Measurements from ENCODE around the gene EXOC3L1. TPM values are rescaled to one million over a fixed set of nuclear protein-coding genes. Genes with fewer than 3 reads are reported as not detected.

EXOC3L1 gene
- total and polyA plus RNA-seq, 2 of the 13 experiments (the other 11 are each of a cell fraction or from before 2014, with no cell fraction given): 0.12 TPM; not detected in 1

GRCh38 chr16:67170949-67171649 lies 18.8 kb downstream of the EXOC3L1 start (continued):
- TF ChIP-seq HNF4G (IDR thresholded peaks at IDR 0.05; ENCODE audit: borderline replicate concordance, low read depth, low read length) (no peak), HNF4G (CRISPR knock-in tag; IDR thresholded peaks at IDR 0.05; ENCODE audit: borderline replicate concordance, low read depth) (0 out of 2 replicates have a peak, but pooled peaks have one; percentile 14), FOXA3 (CRISPR knock-in tag; IDR thresholded peaks at IDR 0.05) (no peak; the same call in 1 of the 2 replicates), ZNF275 (CRISPR knock-in tag; IDR thresholded peaks at IDR 0.05; ENCODE audit: borderline replicate concordance) (0 out of 2 replicates have a peak, but pooled peaks have one; percentile 86), KMT2B (CRISPR knock-in tag; IDR thresholded peaks at IDR 0.05) (no peak), PCBP1 (IDR thresholded peaks at IDR 0.05; ENCODE audit: borderline replicate concordance, low read depth, low read length) (no peak), ZNF589 (CRISPR knock-in tag; conservative IDR thresholded peaks at IDR 0.05) (peak; percentile 82; the same call in 1 of the 2 replicates), EED (CRISPR knock-in tag; IDR thresholded peaks at IDR 0.05) (0 out of 2 replicates have a peak, but pooled peaks have one; percentile 46), ZNF567 (CRISPR knock-in tag; IDR thresholded peaks at IDR 0.05; ENCODE audit: borderline replicate concordance) (0 out of 2 replicates have a peak, but pooled peaks have one; percentile 90), RFX1 (IDR thresholded peaks at IDR 0.05) (no peak), HDAC1 (CRISPR knock-in tag; IDR thresholded peaks at IDR 0.05) (no peak), KAT8 (CRISPR knock-in tag; IDR thresholded peaks at IDR 0.05) (no peak), ZSCAN5A (CRISPR knock-in tag; IDR thresholded peaks at IDR 0.05; ENCODE audit: borderline replicate concordance) (no peak), ZFX (CRISPR knock-in tag; IDR thresholded peaks at IDR 0.05; ENCODE audit: low read depth) (peak; percentile 51), ZNF431 (CRISPR knock-in tag; IDR thresholded peaks at IDR 0.05; ENCODE audit: borderline replicate concordance, low read depth) (0 out of 2 replicates have a peak, but pooled peaks have one; percentile 39), GATAD1 (CRISPR knock-in tag; IDR thresholded peaks at IDR 0.05) (peak; percentile 42; the same call in 1 of the 2 replicates), ZNF552 (CRISPR knock-in tag; IDR thresholded peaks at IDR 0.05; ENCODE audit: borderline replicate concordance) (no peak), ARNTL (CRISPR knock-in tag; IDR thresholded peaks at IDR 0.05) (0 out of 2 replicates have a peak, but pooled peaks have one; percentile 29), RFXAP (CRISPR knock-in tag; IDR thresholded peaks at IDR 0.05; ENCODE audit: borderline replicate concordance) (peak; percentile 63; the same call in 1 of the 2 replicates), ZSCAN31 (CRISPR knock-in tag; IDR thresholded peaks at IDR 0.05; ENCODE audit: low read depth) (no peak), HOXD1 (CRISPR knock-in tag; IDR thresholded peaks at IDR 0.05) (0 out of 2 replicates have a peak, but pooled peaks have one; percentile 11), SRY (CRISPR knock-in tag; IDR thresholded peaks at IDR 0.05) (no peak)
- TF ChIP-seq, protein P1, sequence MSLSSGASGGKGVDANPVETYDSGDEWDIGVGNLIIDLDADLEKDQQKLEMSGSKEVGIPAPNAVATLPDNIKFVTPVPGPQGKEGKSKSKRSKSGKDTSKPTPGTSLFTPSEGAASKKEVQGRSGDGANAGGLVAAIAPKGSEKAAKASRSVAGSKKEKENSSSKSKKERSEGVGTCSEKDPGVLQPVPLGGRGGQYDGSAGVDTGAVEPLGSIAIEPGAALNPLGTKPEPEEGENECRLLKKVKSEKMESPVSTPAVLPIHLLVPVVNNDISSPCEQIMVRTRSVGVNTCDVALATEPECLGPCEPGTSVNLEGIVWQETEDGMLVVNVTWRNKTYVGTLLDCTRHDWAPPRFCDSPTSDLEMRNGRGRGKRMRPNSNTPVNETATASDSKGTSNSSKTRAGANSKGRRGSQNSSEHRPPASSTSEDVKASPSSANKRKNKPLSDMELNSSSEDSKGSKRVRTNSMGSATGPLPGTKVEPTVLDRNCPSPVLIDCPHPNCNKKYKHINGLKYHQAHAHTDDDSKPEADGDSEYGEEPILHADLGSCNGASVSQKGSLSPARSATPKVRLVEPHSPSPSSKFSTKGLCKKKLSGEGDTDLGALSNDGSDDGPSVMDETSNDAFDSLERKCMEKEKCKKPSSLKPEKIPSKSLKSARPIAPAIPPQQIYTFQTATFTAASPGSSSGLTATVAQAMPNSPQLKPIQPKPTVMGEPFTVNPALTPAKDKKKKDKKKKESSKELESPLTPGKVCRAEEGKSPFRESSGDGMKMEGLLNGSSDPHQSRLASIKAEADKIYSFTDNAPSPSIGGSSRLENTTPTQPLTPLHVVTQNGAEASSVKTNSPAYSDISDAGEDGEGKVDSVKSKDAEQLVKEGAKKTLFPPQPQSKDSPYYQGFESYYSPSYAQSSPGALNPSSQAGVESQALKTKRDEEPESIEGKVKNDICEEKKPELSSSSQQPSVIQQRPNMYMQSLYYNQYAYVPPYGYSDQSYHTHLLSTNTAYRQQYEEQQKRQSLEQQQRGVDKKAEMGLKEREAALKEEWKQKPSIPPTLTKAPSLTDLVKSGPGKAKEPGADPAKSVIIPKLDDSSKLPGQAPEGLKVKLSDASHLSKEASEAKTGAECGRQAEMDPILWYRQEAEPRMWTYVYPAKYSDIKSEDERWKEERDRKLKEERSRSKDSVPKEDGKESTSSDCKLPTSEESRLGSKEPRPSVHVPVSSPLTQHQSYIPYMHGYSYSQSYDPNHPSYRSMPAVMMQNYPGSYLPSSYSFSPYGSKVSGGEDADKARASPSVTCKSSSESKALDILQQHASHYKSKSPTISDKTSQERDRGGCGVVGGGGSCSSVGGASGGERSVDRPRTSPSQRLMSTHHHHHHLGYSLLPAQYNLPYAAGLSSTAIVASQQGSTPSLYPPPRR (CRISPR knock-in tag; IDR thresholded peaks at IDR 0.05; ENCODE audit: borderline replicate concordance): peak; percentile 69

Data from HepG2 (cell line).